ENCODE data around the gene DMD.

DNA sequence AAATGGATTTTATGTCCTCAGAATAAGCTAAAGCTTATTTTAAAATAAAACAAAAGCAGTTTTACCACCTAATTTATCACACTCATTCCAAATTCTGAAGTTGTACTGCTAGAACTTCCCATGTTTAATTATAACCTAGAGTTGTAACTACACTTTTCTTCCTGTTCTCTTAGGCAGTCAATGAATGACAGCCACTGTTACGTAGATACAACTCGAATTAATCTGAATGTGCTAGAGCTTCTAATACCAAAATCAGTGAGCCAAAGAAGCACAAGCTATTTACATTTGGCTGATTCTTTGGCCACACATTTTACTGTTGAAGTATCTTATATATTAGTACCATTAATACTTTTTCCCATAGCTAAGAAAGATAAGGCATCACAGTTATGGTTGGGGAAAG is 2040.6 kb downstream of the DMD start:
- TF ChIP-seq, protein P1, sequence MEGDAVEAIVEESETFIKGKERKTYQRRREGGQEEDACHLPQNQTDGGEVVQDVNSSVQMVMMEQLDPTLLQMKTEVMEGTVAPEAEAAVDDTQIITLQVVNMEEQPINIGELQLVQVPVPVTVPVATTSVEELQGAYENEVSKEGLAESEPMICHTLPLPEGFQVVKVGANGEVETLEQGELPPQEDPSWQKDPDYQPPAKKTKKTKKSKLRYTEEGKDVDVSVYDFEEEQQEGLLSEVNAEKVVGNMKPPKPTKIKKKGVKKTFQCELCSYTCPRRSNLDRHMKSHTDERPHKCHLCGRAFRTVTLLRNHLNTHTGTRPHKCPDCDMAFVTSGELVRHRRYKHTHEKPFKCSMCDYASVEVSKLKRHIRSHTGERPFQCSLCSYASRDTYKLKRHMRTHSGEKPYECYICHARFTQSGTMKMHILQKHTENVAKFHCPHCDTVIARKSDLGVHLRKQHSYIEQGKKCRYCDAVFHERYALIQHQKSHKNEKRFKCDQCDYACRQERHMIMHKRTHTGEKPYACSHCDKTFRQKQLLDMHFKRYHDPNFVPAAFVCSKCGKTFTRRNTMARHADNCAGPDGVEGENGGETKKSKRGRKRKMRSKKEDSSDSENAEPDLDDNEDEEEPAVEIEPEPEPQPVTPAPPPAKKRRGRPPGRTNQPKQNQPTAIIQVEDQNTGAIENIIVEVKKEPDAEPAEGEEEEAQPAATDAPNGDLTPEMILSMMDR (IDR thresholded peaks at IDR 0.05) = no peak
- TF ChIP-seq POLR2A (IDR thresholded peaks at IDR 0.05) (no peak), EP300 (IDR thresholded peaks at IDR 0.05) (no peak), POLR2AphosphoS5 (IDR thresholded peaks at IDR 0.05) (no peak)
